ENCODE results near the gene PSD2. TPM values are rescaled to one million over a fixed set of nuclear protein-coding genes. Genes with fewer than 3 reads are reported as not detected.
"Not testable (repeated sequence)": the region's sequence is repeated elsewhere in the genome, so short reads cannot be mapped to it uniquely, and the experiment has no call there.

Gene PSD2
- total RNA-seq, 1 donor from 2014 or later, result not detected

- DNase-seq (ENCODE audit: low read depth), result no peak
- H3K4me3 ChIP-seq (ENCODE audit: low read depth, low read length), result no peak overlapping the region
- no peak for TF ChIP-seq CTCF (conservative IDR thresholded peaks at IDR 0.05; ENCODE audit: low read depth, low read length)
Observed at GRCh38 chr5:139792218-139792617, 3.4 kb upstream of the PSD2 start.

- not testable (repeated sequence) for H3K4me3 ChIP-seq (ENCODE audit: low read depth, low read length); DNase-seq (ENCODE audit: low read depth)
Observed at GRCh38 chr5:139792655-139793054, 3.0 kb upstream of the PSD2 start.

GRCh38 chr5:139794067-139794846 lies 1.4 kb upstream of the PSD2 start:
- no peak overlapping the region for H3K4me3 ChIP-seq (ENCODE audit: low read depth, low read length)
- DNase-seq (ENCODE audit: low read depth), result no peak
- TF ChIP-seq CTCF (conservative IDR thresholded peaks at IDR 0.05; ENCODE audit: low read depth, low read length), result no peak

GRCh38 chr5:139796061-139796806 lies 626 bp downstream of the PSD2 start:
- TF ChIP-seq CTCF (conservative IDR thresholded peaks at IDR 0.05; ENCODE audit: low read depth, low read length), result no peak
- no peak for DNase-seq (ENCODE audit: low read depth)
- H3K4me3 ChIP-seq (ENCODE audit: low read depth, low read length), result no peak overlapping the region

GRCh38 chr5:139797335-139797734 lies 1.7 kb downstream of the PSD2 start:
- no peak for TF ChIP-seq CTCF (conservative IDR thresholded peaks at IDR 0.05; ENCODE audit: low read depth, low read length)
- no peak overlapping the region for H3K4me3 ChIP-seq (ENCODE audit: low read depth, low read length)
- DNase-seq (ENCODE audit: low read depth), result no peak

GRCh38 chr5:139797856-139798510 lies 2.4 kb downstream of the PSD2 start:
- no peak for TF ChIP-seq CTCF (conservative IDR thresholded peaks at IDR 0.05; ENCODE audit: low read depth, low read length)
- no peak for DNase-seq (ENCODE audit: low read depth)

GRCh38 chr5:139798883-139799282 lies 3.3 kb downstream of the PSD2 start:
- no peak overlapping the region for H3K4me3 ChIP-seq (ENCODE audit: low read depth, low read length)
- no peak for DNase-seq (ENCODE audit: low read depth)

More at GRCh38 chr5:139797856-139798510, 2.4 kb downstream of the PSD2 start:
- no peak overlapping the region for H3K4me3 ChIP-seq (ENCODE audit: low read depth, low read length)

More at GRCh38 chr5:139798883-139799282, 3.3 kb downstream of the PSD2 start:
- TF ChIP-seq CTCF (conservative IDR thresholded peaks at IDR 0.05; ENCODE audit: low read depth, low read length), result no peak
